Endothelial cell of umbilical vein (primary cell): ENCODE data around the gene JAG2. TPM values are rescaled to one million over a fixed set of nuclear protein-coding genes. Genes with fewer than 3 reads are reported as not detected.

Source experiments
- BruUV-seq: library from RNA; stranded (reverse); fragments of 400-500 nt; replicated peaks from 2 replicates; lab custom pipeline; 2021; lab: Mats Ljungman, UMichigan
- CTCF ChIA-PET: fragments of 300-600, 350-600 bp; sonication (Branson Sonifier 250); formaldehyde crosslinking; loops from one replicate; lab custom pipeline; 2021; ENCODE audit warnings: antibody characterized with exemption, inconsistent platforms; lab: Charles Lee
- POLR2A ChIA-PET: fragments of 300-600, 350-600 bp; sonication (Branson Sonifier 250); formaldehyde crosslinking; loops from one replicate; lab custom pipeline; 2021; ENCODE audit warnings: antibody characterized with exemption, inconsistent platforms; lab: Charles Lee
- DNase-seq: peaks from one replicate; pipeline ENCODE4 v3.0.0-alpha.2; 2011; ENCODE audit warnings: low read depth, low spot score
- FAIRE-seq: peaks from 2 replicates; lab custom pipeline; 2011; peaks lifted over from hg19 to GRCh38; lab: Jason Lieb, UNC
- H2AFZ ChIP-seq: 2 replicates; pipeline ENCODE4 v1.6.0; 2012; ENCODE audit warnings: low read depth, low read length, control low read depth, inconsistent platforms
- H3K27ac ChIP-seq: 2 replicates; pipeline ENCODE4 v1.5.1; 2011; ENCODE audit warnings: low read depth, mild to moderate bottlenecking, control low read depth, low read length, moderate library complexity; ENCODE audit not compliant: insufficient read depth
- H3K27me3 ChIP-seq, 2 experiments: 2 replicates each; pipeline versions ENCODE4 v1.6.0 to v1.6.1; 2011; ENCODE audit warnings: low read length in 2 of 2, mixed read lengths in 1 of 2; ENCODE audit not compliant: control insufficient read depth in 2 of 2, insufficient read depth in 2 of 2
- H3K36me3 ChIP-seq, 2 experiments: 2 replicates in 1 of 2; 3 replicates in 1 of 2; pipeline ENCODE4 v1.5.1; 2011; ENCODE audit warnings: low read length in 2 of 2, mild to moderate bottlenecking in 1 of 2, moderate library complexity in 1 of 2; ENCODE audit not compliant: control insufficient read depth in 2 of 2, insufficient read depth in 2 of 2; ENCODE audit errors: extremely low read depth in 1 of 2
- H3K4me1 ChIP-seq: 3 replicates; pipeline ENCODE4 v1.5.1; 2011; ENCODE audit warnings: mild to moderate bottlenecking, low read length; ENCODE audit not compliant: control insufficient read depth, insufficient read depth; ENCODE audit errors: extremely low read depth
- H3K4me2 ChIP-seq: 2 replicates; pipeline ENCODE4 v1.6.1; 2011; ENCODE audit warnings: low read length, control low read depth, mixed read lengths; ENCODE audit not compliant: insufficient read depth
- H3K4me3 ChIP-seq, 3 experiments: fragments of 200-600 bp in 1 of 3; sonication (generic), shearing (Covaris generic) in 1 of 3; replicated peaks in 1 of 3; 2 replicates each; pipeline ENCODE4 v1.5.1; 2011 to 2016; ENCODE audit warnings: control low read depth in 3 of 3, low read length in 3 of 3, mild to moderate bottlenecking in 2 of 3, inconsistent platforms in 1 of 3, low read depth in 1 of 3, moderate library complexity in 1 of 3; ENCODE audit not compliant: insufficient read depth in 1 of 3
- H3K79me2 ChIP-seq: 2 replicates; pipeline ENCODE4 v1.6.0; 2012; ENCODE audit warnings: low read length, inconsistent platforms; ENCODE audit not compliant: control insufficient read depth, insufficient read depth
- H3K9ac ChIP-seq: replicated peaks from 2 replicates; pipeline ENCODE3; 2011; ENCODE audit warnings: low read length, control low read depth; ENCODE audit not compliant: insufficient read depth; ENCODE audit errors: extremely low read depth
- H3K9me1 ChIP-seq: replicated peaks from 3 replicates; pipeline ENCODE4 v1.6.0; 2011; ENCODE audit warnings: mild to moderate bottlenecking, low read length; ENCODE audit not compliant: control insufficient read depth, insufficient read depth; ENCODE audit errors: extremely low read depth
- H3K9me3 ChIP-seq: replicated peaks from 2 replicates; pipeline ENCODE4 v1.5.1; 2012; ENCODE audit warnings: low read length, inconsistent platforms; ENCODE audit not compliant: control insufficient read depth, insufficient read depth
- H4K20me1 ChIP-seq: replicated peaks from 2 replicates; pipeline ENCODE3; 2011; ENCODE audit warnings: mild to moderate bottlenecking, low read length; ENCODE audit not compliant: control insufficient read depth, insufficient read depth; ENCODE audit errors: extremely low read depth
- CTCF ChIP-seq, 2 donors: IDR thresholded peaks; 1 replicate in 1 of 2; 2 replicates in 1 of 2; pipeline ENCODE4 v1.5.1; 2011; ENCODE audit warnings: low read length in 2 of 2, mild to moderate bottlenecking in 2 of 2, moderate library complexity in 2 of 2, control low read depth in 1 of 2, inconsistent platforms in 1 of 2, low read depth in 1 of 2; ENCODE audit not compliant: insufficient read depth in 1 of 2; ENCODE audit errors: extremely low read depth in 1 of 2
- FOS ChIP-seq: IDR thresholded peaks from 2 replicates; pipeline ENCODE4 v1.6.1; 2011; ENCODE audit warnings: mild to moderate bottlenecking, low read length, moderate library complexity, borderline replicate concordance; ENCODE audit not compliant: insufficient read depth
- MYC ChIP-seq: IDR thresholded peaks from one replicate; pipeline ENCODE4 v1.6.1; 2011; ENCODE audit warnings: mild to moderate bottlenecking, low read depth, low read length
- POLR2AphosphoS5 ChIP-seq: IDR thresholded peaks from 2 replicates; pipeline ENCODE4 v1.6.1; 2012; ENCODE audit warnings: low read depth, mild to moderate bottlenecking, control low read depth, low read length, moderate library complexity; ENCODE audit not compliant: insufficient read depth
- dilution Hi-C: fragments of 300-500 bp; cut with MboI; formaldehyde crosslinking; loops from one replicate; pipeline ENCODE4 v1.15.0; 2019; ENCODE audit warnings: low sequenced_read_pairs; ENCODE audit not compliant: extremely low pct_ligation_motif_present
- intact Hi-C: fragments of 100-400 bp; cut with micrococcal nuclease; formaldehyde crosslinking; loops from one replicate; pipeline ENCODE4 v1.10.0; 2022
- polyA plus RNA-seq, 4 experiments: library from polyadenylated mRNA; depleted of rRNA in 3 of 4; stranded (reverse) in 3 of 4; unstranded in 1 of 4; fragments of >200 nt; gene quantifications; 2 replicates each; pipeline versions ENCODE4 v1.2.1 to v1.2.3, GENCODE V29; 2011 to 2012; ENCODE audit warnings: missing spikeins in 1 of 4
- total RNA-seq: library from RNA; stranded (reverse); gene quantifications from 2 replicates; pipeline ENCODE4 v1.2.3, GENCODE V29; 2021

JAG2 gene
- total and polyA plus RNA-seq, 2 donors (not counting 3 experiments of a cell fraction or from before 2014, with no cell fraction given): 105 to 128 TPM

- no peak overlapping the region for H2AFZ ChIP-seq
- H3K4me3 ChIP-seq: no peak overlapping the region
- H3K9me3 ChIP-seq: no peaks in the 10 kb centered on the region
- DNase-seq: no peak
- dilution Hi-C loops (no loop called here), intact Hi-C loops (loop anchor here (1.0 to 10.0 kb wide), 4 partner anchors 34 to 149 kb away; no protein-coding TSS in a partner anchor)
- FAIRE-seq: no peak
- no peaks in the 10 kb centered on the region for H3K79me2 ChIP-seq
- H3K9me1 ChIP-seq: no peaks in the 10 kb centered on the region
- no peaks in the 10 kb centered on the region for H3K36me3 ChIP-seq
- peaks cover 18% of the 10 kb centered on the region for H3K4me1 ChIP-seq
- no peak overlapping the region for H3K27ac ChIP-seq
- H3K27me3 ChIP-seq: no peaks in the 10 kb centered on the region
- no TSS peak for BruUV-seq
- no peak overlapping the region for H3K9ac ChIP-seq
- H3K4me2 ChIP-seq: no peak overlapping the region
- H4K20me1 ChIP-seq: no peaks in the 10 kb centered on the region
- ChIA-PET POLR2A (no interaction called here), CTCF (interaction anchor here (0.9 to 2.1 kb wide), 6 partner anchors 8 to 148 kb away, joined by 3 to 10 read pairs (median 5); partner anchors contain the start of gene BTBD6)
- TF ChIP-seq CTCF (IDR thresholded peaks at IDR 0.05; ENCODE audit: extremely low read depth in 1 of 2, insufficient read depth in 1 of 2, low read depth in 1 of 2, low read length in 2 of 2) (no peak), FOS (no peak), MYC (no peak)
These were observed 35.1 kb upstream of the JAG2 start for GRCh38 chr14:105203701-105204100.

GRCh38 chr14:105203057-105203531 is 34.5 kb upstream of the JAG2 start:
- POLR2A ChIA-PET: no interaction called here
- dilution Hi-C loops: no loop called here
- Histone ChIP-seq H3K4me2 (no peak overlapping the region), H3K79me2 (no peaks in the 10 kb centered on the region), H3K9me1 (no peaks in the 10 kb centered on the region), H3K9me3 (no peaks in the 10 kb centered on the region), H4K20me1 (no peaks in the 10 kb centered on the region), H3K4me1 (peaks cover 24% of the 10 kb centered on the region), H3K36me3 (no peaks in the 10 kb centered on the region), H3K27ac (no peak overlapping the region), H3K4me3 (no peak overlapping the region), H3K27me3 (no peaks in the 10 kb centered on the region), H2AFZ (no peak overlapping the region), H3K9ac (no peak overlapping the region)
- TF ChIP-seq MYC (no peak), POLR2AphosphoS5 (peak; percentile 21), CTCF (IDR thresholded peaks at IDR 0.05; ENCODE audit: extremely low read depth in 1 of 2, insufficient read depth in 1 of 2, low read depth in 1 of 2, low read length in 2 of 2) (peak; percentile 94 to 96)
- FAIRE-seq (peak; percentile 76), DNase-seq (peak; percentile 55)
- intact Hi-C loops: loop anchor here (1.0 to 10.0 kb wide), 4 partner anchors 34 to 149 kb away; no protein-coding TSS in a partner anchor
- no TSS peak for BruUV-seq
- CTCF ChIA-PET: interaction anchor here (0.9 to 2.1 kb wide), 3 partner anchors 13 to 149 kb away, joined by 5 to 10 read pairs (median 5); partner anchors contain the start of gene BTBD6
